T-helper 1 cell treated with Interleukin-12 subunit alpha and Interleukin-12 subunit beta and Interleukin-4 antibody, amounts not matched to agents 30 μg/mL and 1 μg/mL, for 36 hours (primary cell): ENCODE results near the gene FBXL7.

Experiments used
- H3K27ac Mint-ChIP-seq: one replicate; pipeline ENCODE4 v1.8.0; 2021; ENCODE audit warnings: mild to moderate bottlenecking, mixed read lengths
- H3K27me3 Mint-ChIP-seq: one replicate; pipeline ENCODE4 v1.8.0; 2021; ENCODE audit warnings: low read depth, mixed read lengths
- H3K36me3 Mint-ChIP-seq: one replicate; pipeline ENCODE4 v1.8.0; 2021; ENCODE audit warnings: low read depth, mixed read lengths
- H3K4me1 Mint-ChIP-seq: one replicate; pipeline ENCODE4 v1.8.0; 2021; ENCODE audit warnings: low read depth, mixed read lengths
- H3K4me3 Mint-ChIP-seq: one replicate; pipeline ENCODE4 v1.8.0; 2021; ENCODE audit warnings: mild to moderate bottlenecking, moderate library complexity, mixed read lengths
- H3K9me3 Mint-ChIP-seq: one replicate; pipeline ENCODE4 v1.8.0; 2021; ENCODE audit warnings: mixed read lengths

The FBXL7 gene

DNA sequence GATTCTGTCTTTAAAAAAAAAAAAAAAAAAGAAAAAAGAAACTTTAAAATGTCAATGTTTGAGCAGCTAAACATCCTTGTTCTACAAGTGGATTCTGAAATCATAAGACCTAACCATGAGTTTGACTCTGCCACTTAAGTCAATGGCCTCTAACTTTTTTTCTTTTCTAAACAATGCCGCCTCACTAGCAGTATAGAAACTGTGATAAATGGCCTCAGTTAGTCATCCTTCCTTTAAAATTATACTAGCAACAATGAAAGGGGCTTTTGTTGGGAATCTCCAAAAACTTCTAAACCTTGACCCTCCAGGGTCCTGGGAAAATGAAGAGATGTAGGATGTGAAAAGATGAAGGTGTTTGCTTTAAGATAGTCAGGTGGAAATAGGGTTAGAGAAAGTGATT, 71.1 kb downstream of the FBXL7 start:
- H3K27me3 Mint-ChIP-seq, result no peaks in the 10 kb centered on the region
- H3K4me3 Mint-ChIP-seq, result no peak overlapping the region
- no peaks in the 10 kb centered on the region for H3K9me3 Mint-ChIP-seq
- H3K27ac Mint-ChIP-seq, result no peak overlapping the region
- H3K36me3 Mint-ChIP-seq, result no peaks in the 10 kb centered on the region
- no peaks in the 10 kb centered on the region for H3K4me1 Mint-ChIP-seq

DNA sequence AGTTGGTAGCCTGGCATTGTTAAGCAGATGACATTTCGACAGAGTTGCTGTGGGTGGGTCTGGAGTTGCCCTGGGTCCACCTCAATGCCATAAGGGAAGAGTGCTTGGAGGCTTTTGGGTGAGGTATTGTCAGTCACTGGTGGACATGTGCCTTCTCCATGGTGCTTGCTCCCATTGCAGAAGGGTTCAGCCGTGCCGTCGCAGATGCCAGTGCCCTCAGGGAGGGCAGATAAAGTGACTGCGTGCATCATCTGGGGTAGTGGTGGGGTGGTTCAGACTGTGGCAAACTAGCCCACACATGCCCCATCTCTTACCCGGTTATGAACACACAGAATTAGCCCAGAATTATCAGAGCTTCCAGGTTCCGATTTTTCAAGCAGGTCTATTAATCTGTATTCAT, 71.6 kb downstream of the FBXL7 start:
- Mint-ChIP-seq H3K27me3 (no peaks in the 10 kb centered on the region), H3K4me1 (no peaks in the 10 kb centered on the region), H3K36me3 (no peaks in the 10 kb centered on the region), H3K27ac (no peak overlapping the region), H3K4me3 (no peak overlapping the region), H3K9me3 (no peaks in the 10 kb centered on the region)

DNA sequence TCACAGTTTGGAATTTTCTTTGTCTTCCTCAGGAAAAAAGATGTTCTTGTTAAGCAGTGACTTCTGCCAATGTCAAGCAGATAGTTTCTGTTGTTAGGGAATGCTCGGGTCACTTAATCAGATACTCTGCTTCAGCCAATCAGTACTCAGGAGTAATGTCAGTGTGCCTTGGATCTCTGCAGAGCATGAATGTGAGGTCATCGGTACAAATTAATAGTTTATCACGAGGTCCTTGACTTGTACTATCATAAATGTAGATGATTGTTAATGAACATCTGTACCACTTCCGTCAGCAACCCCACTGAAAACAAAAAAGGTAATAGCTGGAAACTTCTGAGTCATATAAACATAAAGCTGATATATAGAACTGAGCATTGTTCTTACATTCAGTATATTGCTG, 73.6 kb downstream of the FBXL7 start:
- H3K27me3 Mint-ChIP-seq, result no peaks in the 10 kb centered on the region
- no peaks in the 10 kb centered on the region for H3K36me3 Mint-ChIP-seq
- H3K4me1 Mint-ChIP-seq, result no peaks in the 10 kb centered on the region

DNA sequence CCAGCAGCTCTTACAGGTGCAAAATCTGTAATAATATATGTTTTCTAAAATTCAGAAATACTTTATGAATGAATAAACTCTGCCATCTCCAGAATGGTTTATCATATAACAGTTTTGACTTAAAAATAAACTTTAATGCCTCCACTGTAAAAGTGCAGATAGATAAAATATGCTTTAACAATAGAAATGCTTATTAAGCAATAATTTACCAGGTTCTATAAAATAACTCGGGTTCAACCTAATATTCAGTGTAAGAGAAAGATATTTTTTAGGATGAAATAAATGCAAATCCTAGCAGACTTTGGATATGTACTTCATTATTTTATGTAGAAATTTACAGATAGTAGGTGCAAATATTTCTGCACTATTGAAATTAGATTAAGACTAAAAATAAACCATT, 74.1 kb downstream of the FBXL7 start:
- Mint-ChIP-seq H3K27me3 (no peaks in the 10 kb centered on the region), H3K4me1 (no peaks in the 10 kb centered on the region)

More for the DNA sequence above, 73.6 kb downstream of the FBXL7 start:
- no peaks in the 10 kb centered on the region for H3K9me3 Mint-ChIP-seq
- H3K4me3 Mint-ChIP-seq, result no peak overlapping the region
- no peak overlapping the region for H3K27ac Mint-ChIP-seq

DNA sequence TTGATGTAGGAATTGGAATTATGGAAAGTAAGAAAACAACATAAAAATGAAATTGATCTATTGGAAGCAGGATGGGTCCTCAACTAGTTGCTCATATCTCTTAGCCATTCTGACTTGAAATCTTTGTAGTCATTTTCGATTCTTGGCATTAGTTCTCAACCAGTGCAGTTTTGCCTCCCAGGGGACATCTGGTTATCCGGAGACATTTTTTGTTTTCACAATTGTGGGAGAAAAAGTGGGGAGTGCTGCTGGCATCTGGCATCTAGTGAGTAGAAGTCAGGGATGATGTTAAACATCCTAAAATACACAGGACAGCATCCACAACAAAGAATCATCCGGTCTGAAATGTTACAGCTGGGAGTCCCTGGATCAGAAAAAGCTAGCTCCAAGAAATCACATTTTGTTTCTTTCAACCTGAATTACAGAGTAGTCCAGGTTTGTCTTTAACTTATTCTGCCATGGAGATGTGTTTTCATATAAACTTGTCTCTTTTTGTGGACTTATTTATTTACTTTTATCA, 74.9 kb downstream of the FBXL7 start:
- H3K9me3 Mint-ChIP-seq, result no peaks in the 10 kb centered on the region
- H3K4me1 Mint-ChIP-seq, result no peaks in the 10 kb centered on the region
- no peak overlapping the region for H3K27ac Mint-ChIP-seq
- H3K4me3 Mint-ChIP-seq, result no peak overlapping the region
- H3K27me3 Mint-ChIP-seq, result no peaks in the 10 kb centered on the region
- H3K36me3 Mint-ChIP-seq, result no peaks in the 10 kb centered on the region

More for the DNA sequence above, 74.1 kb downstream of the FBXL7 start:
- Mint-ChIP-seq H3K4me3 (no peak overlapping the region), H3K36me3 (no peaks in the 10 kb centered on the region), H3K9me3 (no peaks in the 10 kb centered on the region), H3K27ac (no peak overlapping the region)

DNA sequence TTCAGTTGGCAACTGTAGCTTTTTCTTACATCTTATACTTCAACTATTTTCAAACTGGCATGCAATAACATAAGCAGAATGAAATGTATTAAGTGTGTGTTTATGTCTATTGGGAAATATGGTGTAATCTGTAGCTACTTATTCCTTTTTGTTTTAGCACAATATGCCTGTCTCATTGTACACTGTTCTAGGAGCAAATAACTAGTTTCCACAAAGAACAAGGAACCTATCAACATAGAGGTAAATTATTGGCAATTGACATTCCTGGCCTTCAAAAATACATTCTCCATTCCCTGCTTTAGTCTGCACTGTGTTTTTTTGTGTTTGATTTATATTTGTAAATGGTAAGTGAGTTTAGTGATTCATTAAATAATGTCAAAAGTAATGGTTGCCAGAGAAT, 75.7 kb downstream of the FBXL7 start:
- Mint-ChIP-seq H3K4me3 (no peak overlapping the region), H3K9me3 (no peaks in the 10 kb centered on the region), H3K4me1 (no peaks in the 10 kb centered on the region), H3K36me3 (no peaks in the 10 kb centered on the region), H3K27me3 (no peaks in the 10 kb centered on the region), H3K27ac (no peak overlapping the region)

DNA sequence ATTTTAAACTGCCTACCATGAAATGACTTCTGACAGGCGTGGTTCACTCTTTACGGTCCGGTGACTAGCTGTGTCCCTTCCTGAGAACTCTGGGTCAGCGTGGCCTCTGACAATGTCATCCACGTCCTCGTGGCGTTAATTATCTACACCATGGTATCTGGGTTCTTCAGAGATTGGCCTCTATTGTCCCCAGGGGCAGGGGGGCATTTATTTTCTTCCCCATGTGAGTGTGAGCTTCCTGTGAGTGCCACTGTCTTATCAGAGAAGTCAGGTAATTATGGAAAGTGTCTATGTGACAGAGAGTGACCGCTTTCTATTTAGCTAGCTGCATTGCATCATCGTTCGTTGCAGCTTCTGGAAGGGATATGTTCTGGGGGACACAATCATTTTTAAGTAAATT, 77.2 kb downstream of the FBXL7 start:
- Mint-ChIP-seq H3K27me3 (no peaks in the 10 kb centered on the region), H3K9me3 (no peaks in the 10 kb centered on the region), H3K27ac (no peak overlapping the region), H3K4me3 (no peak overlapping the region), H3K4me1 (no peaks in the 10 kb centered on the region), H3K36me3 (no peaks in the 10 kb centered on the region)

DNA sequence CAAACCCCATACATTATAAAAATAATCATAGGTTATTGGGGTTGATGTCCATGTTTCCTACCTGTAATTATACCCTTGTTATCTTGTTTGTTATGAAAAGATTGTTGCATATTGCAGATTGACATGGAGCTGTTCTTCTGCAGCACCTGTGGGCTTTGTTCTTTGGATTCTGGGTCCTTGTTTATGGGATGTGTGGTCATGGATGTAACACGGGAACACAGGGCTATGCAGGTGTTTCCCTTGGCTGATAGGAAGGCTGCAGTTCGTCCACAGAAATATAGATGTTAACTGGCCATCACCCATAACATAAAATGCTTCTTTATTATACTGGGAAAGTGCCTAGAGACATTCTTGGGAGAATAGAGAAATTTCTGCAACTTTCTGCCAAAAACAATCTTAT, 77.9 kb downstream of the FBXL7 start:
- Mint-ChIP-seq H3K4me3 (no peak overlapping the region), H3K4me1 (no peaks in the 10 kb centered on the region), H3K9me3 (no peaks in the 10 kb centered on the region), H3K27ac (no peak overlapping the region), H3K36me3 (no peaks in the 10 kb centered on the region), H3K27me3 (no peaks in the 10 kb centered on the region)

DNA sequence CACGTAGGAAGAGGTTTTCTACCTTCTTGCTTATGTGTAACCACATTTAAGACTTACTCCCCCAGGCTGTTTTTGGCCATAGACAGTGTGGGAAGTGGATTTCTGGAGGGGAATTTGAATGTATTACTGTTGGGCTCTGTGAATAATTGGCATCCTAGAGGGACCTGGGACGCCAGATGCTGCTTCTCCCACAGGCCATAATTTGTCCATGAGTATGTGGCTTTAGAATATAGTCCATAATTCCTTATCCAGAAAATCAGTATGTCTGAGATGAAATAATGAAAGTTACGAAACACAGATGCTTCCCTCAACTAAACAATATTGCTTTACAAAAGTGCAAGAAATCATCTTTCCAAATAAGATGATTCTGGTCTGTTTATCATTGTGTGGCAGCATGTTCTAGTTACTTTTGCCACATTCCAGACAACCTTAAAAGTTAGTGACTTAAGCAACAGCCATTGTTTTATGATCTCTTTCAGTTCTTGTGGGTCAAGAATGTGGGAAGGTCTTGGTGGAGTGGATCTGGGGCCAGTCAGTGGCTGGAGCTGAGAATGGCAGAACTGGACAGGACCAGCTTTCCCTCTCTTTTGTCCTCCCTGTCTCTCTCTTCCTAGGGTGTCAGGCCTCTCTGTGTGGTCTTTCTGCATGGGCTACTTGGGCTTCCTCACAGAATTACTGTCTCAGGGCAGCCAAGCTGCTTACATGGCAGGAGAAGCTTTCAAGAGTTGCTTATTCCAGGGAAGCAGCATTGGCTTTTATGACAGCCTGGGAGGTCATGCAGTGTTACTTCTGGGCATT, 79.4 kb downstream of the FBXL7 start:
- Mint-ChIP-seq H3K4me3 (no peak overlapping the region), H3K27me3 (no peaks in the 10 kb centered on the region), H3K36me3 (no peaks in the 10 kb centered on the region), H3K4me1 (no peaks in the 10 kb centered on the region), H3K27ac (no peak overlapping the region), H3K9me3 (peaks cover 9% of the 10 kb centered on the region)

DNA sequence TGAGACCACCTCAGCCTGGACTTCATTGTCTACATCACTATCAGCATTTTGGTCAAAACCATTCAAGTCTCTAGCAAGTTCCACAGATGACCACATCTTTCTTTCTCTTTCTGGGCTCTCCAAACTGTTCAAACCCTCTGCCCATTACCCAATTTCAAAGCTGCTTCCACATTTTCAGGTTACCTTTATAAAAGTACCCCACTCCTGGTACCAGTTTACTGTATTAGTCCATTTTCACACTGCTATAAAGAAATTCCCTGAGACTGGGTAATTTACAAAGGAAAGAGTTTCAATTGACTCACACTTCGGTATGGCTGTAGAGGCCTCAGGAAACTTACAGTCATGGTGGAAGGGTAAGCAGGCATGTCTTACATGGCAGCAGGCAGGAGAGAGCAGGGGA, 84.5 kb downstream of the FBXL7 start:
- H3K27ac Mint-ChIP-seq, result no peak overlapping the region
- peaks cover 12% of the 10 kb centered on the region for H3K9me3 Mint-ChIP-seq
- H3K4me1 Mint-ChIP-seq, result no peaks in the 10 kb centered on the region
- H3K27me3 Mint-ChIP-seq, result no peaks in the 10 kb centered on the region
- no peak overlapping the region for H3K4me3 Mint-ChIP-seq
- H3K36me3 Mint-ChIP-seq, result no peaks in the 10 kb centered on the region

DNA sequence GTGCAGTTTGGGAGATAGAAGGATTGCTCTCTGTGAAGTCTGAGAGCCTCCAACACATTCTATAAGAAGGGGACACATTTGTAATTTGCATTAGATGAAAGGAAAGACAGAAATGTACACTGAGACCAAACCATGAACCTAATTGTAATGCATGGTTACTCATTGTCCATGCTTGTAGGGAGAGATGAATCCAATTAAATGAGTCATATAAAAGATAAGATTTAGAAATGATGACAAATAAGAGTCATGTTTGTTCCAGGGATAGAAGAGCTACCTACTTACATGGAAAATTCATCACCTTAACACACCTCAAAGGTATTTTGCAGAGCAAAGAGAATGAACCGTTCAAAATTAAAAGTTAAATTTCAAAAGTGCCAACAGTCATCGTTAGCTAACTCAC, 85.1 kb downstream of the FBXL7 start:
- H3K27me3 Mint-ChIP-seq, result no peaks in the 10 kb centered on the region
- no peaks in the 10 kb centered on the region for H3K4me1 Mint-ChIP-seq
- no peak overlapping the region for H3K27ac Mint-ChIP-seq
- peaks cover 12% of the 10 kb centered on the region for H3K9me3 Mint-ChIP-seq
- no peak overlapping the region for H3K4me3 Mint-ChIP-seq
- H3K36me3 Mint-ChIP-seq, result no peaks in the 10 kb centered on the region

DNA sequence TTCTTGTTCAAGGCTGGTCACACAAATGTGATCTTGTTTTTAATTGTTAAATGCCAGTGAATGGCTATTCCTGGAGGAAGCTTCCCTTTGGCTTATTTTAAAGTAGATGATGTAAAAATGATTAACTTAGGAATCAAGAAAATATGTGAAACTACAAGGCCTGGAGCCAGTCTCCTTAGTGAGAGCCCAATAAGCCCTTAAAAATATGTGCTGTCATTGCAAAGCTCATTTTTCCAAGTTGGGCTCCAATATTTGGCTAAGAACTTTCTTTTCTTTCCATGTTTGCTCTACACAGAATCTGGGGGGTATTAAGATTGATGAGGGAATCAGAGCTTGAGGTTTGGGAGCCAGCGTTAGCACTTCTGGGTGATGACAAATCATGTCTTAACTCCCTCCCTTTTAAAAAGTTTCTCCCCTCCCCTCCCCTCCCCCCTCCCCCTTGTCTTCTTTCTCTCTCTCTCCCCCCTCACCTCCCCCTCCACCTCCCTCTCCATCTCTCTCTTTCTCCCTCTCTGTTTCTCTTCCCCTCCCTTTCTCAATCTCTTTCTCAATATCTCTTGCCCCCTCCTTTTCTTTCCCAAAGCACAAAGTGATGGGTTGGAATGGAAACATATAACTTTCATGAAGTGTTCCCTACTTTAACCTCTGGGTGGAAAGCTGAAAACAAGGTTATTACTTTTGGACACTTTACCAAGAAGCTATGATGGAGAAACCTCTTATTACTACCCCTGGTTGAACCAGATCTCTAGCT, 86.0 kb downstream of the FBXL7 start:
- H3K4me1 Mint-ChIP-seq, result no peaks in the 10 kb centered on the region

DNA sequence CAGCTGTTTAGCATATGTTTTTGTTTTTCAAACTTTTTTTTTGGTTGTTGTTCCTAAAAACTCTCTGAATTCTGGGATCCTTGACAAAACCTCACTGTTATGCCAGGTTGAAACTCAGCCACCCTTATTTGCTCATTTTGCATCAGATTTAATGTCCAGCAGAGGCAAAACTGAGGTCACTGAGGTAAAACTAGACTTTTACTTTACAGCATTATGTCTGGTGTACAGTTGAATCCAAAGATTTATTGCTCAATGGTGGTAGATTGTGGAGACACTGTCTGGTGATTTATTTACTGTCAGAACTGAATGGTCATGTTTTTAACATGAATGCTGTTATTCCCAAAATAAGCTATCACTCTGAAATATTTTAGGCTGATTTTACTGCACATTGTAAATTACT, 87.9 kb downstream of the FBXL7 start:
- Mint-ChIP-seq H3K4me3 (no peak overlapping the region), H3K27me3 (no peaks in the 10 kb centered on the region), H3K4me1 (no peaks in the 10 kb centered on the region), H3K27ac (no peak overlapping the region), H3K9me3 (peaks cover 20% of the 10 kb centered on the region), H3K36me3 (no peaks in the 10 kb centered on the region)

More for the DNA sequence above, 86.0 kb downstream of the FBXL7 start:
- no peaks in the 10 kb centered on the region for H3K27me3 Mint-ChIP-seq
- no peak overlapping the region for H3K27ac Mint-ChIP-seq
- no peaks in the 10 kb centered on the region for H3K36me3 Mint-ChIP-seq
- H3K9me3 Mint-ChIP-seq, result peaks cover 15% of the 10 kb centered on the region
- H3K4me3 Mint-ChIP-seq, result no peak overlapping the region

DNA sequence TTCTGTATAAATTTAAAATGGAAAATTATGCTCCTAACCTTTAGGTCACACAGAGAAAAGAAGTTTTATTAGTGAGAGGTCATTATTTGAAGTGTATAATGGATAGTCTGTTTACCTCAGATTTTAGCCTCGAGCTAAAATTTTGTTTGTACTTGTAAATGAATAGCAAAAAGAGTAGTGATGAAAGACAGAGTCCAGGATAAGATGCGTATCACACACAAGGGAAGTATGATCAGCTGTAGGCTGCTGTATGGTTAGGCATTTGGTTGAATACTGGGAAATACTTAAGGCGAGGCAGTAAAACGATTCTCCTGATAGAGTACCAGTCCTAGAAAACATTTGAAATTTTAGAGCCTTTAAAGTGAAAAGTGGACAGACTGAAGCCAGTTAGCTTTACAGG, 92.7 kb downstream of the FBXL7 start:
- Mint-ChIP-seq H3K27ac (no peak overlapping the region), H3K27me3 (no peaks in the 10 kb centered on the region), H3K9me3 (peaks cover 8% of the 10 kb centered on the region), H3K4me1 (no peaks in the 10 kb centered on the region), H3K4me3 (no peak overlapping the region), H3K36me3 (no peaks in the 10 kb centered on the region)

DNA sequence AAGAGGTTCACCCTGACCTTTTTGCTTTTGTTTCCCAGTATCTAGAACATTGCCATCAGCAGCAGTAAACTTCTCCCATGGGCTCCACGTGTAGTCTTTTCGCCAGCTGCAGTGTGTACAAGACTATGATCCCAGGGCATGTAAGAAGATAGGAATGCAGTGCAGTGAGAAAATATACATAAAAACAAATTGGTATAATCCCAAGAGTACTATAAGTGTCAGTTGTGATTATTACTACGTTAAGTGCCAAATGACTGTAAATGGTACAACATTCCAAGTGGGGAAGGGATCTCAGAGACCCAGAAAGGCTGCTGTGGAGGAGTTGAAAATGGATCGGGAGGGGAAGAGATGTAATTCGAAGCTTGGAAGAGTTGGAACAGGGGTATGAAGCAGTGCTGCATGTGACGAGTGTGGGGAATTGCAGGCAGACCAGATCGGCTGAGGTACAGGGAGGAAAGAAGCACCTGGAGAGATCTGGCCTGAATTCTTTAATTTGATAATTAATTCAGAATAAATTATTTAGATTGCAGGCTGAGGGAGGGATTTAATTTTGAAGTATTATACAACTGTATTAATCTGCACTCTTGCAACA, 95.1 kb downstream of the FBXL7 start:
- H3K4me1 Mint-ChIP-seq, result no peaks in the 10 kb centered on the region
- no peak overlapping the region for H3K4me3 Mint-ChIP-seq
- H3K9me3 Mint-ChIP-seq, result peaks cover 8% of the 10 kb centered on the region
- H3K36me3 Mint-ChIP-seq, result no peaks in the 10 kb centered on the region
- no peaks in the 10 kb centered on the region for H3K27me3 Mint-ChIP-seq
- H3K27ac Mint-ChIP-seq, result no peak overlapping the region
